Measurements from ENCODE around the gene TMEM178B. TPM values are rescaled to one million over a fixed set of nuclear protein-coding genes. Genes with fewer than 3 reads are reported as not detected.

The TMEM178B gene
- total RNA-seq, 1 donor, result 0.09 TPM

- no peak for DNase-seq (ENCODE audit: low read depth)
- H3K4me3 ChIP-seq (ENCODE audit: low read depth, low read length), result no peak overlapping the region
- TF ChIP-seq CTCF (IDR thresholded peaks at IDR 0.05; ENCODE audit: insufficient read depth, low read length), result no peak
Observed at GRCh38 chr7:141511316-141511675, 437.4 kb downstream of the TMEM178B start.

GRCh38 chr7:141511676-141512396, 438.0 kb downstream of the TMEM178B start:
- no peak for TF ChIP-seq CTCF (IDR thresholded peaks at IDR 0.05; ENCODE audit: insufficient read depth, low read length)
- DNase-seq (ENCODE audit: low read depth), result no peak
- H3K4me3 ChIP-seq (ENCODE audit: low read depth, low read length), result no peak overlapping the region

- TF ChIP-seq CTCF (IDR thresholded peaks at IDR 0.05; ENCODE audit: insufficient read depth, low read length), result no peak
- DNase-seq (ENCODE audit: low read depth), result no peak
- H3K4me3 ChIP-seq (ENCODE audit: low read depth, low read length), result no peak overlapping the region
Observed at GRCh38 chr7:141512597-141512996, 438.7 kb downstream of the TMEM178B start.

GRCh38 chr7:141513720-141514119, 439.9 kb downstream of the TMEM178B start:
- H3K4me3 ChIP-seq (ENCODE audit: low read depth, low read length), result no peak overlapping the region
- no peak for DNase-seq (ENCODE audit: low read depth)
- TF ChIP-seq CTCF (IDR thresholded peaks at IDR 0.05; ENCODE audit: insufficient read depth, low read length), result no peak

GRCh38 chr7:141515941-141516340, 442.1 kb downstream of the TMEM178B start:
- no peak for DNase-seq (ENCODE audit: low read depth)
- H3K4me3 ChIP-seq (ENCODE audit: low read depth, low read length), result no peak overlapping the region
- TF ChIP-seq CTCF (IDR thresholded peaks at IDR 0.05; ENCODE audit: insufficient read depth, low read length), result no peak

GRCh38 chr7:141519623-141520022, 445.8 kb downstream of the TMEM178B start:
- DNase-seq (ENCODE audit: low read depth), result no peak

More at GRCh38 chr7:141519623-141520022, 445.8 kb downstream of the TMEM178B start:
- no peak for TF ChIP-seq CTCF (IDR thresholded peaks at IDR 0.05; ENCODE audit: insufficient read depth, low read length)
- no peak overlapping the region for H3K4me3 ChIP-seq (ENCODE audit: low read depth, low read length)

All from fibroblast of the aortic adventitia (primary cell).